ENCODE data around the gene CWC27.
"Not testable (repeated sequence)": the region's sequence is repeated elsewhere in the genome, so short reads cannot be mapped to it uniquely, and the experiment has no call there.

The CWC27 gene

DNA sequence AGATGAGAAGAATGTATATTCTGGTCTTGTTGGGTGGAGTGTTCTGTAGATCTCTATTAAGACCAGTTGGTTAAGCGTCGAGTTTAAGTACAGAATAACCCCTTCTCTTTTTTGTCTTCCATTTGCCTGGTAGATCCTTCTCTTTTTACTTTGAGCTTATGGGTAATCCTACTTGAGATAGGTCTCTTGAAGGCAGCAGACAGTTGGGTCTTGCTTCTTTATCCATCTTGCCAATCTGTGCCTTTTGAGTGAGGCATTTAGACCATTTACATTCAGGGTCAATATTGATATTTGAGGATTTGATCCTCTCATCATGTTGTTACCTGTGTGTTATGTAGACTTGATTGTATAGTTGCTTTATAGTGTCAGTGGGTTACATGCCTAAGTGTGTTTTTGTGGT is 152.7 kb downstream of the CWC27 start:
- Histone ChIP-seq H3K4me3 (replicated peaks; ENCODE audit: low read depth, low read length) (no peak overlapping the region), H3K36me3 (ENCODE audit: control insufficient read depth, insufficient read depth, low read length) (no peaks in the 10 kb centered on the region), H3K27me3 (replicated peaks; ENCODE audit: control insufficient read depth, insufficient read depth, low read length) (no peaks in the 10 kb centered on the region)
- TF ChIP-seq CTCF (IDR thresholded peaks at IDR 0.05; ENCODE audit: insufficient read depth, low read length, poor library complexity, severe bottlenecking), result no peak
- DNase-seq (ENCODE audit: extremely low read depth, insufficient read length), result no peak

- no peak for TF ChIP-seq CTCF (IDR thresholded peaks at IDR 0.05; ENCODE audit: insufficient read depth, low read length, poor library complexity, severe bottlenecking)
- Histone ChIP-seq H3K36me3 (ENCODE audit: control insufficient read depth, insufficient read depth, low read length) (no peaks in the 10 kb centered on the region), H3K27me3 (replicated peaks; ENCODE audit: control insufficient read depth, insufficient read depth, low read length) (no peaks in the 10 kb centered on the region), H3K4me3 (replicated peaks; ENCODE audit: low read depth, low read length) (no peak overlapping the region)
- no peak for DNase-seq (ENCODE audit: extremely low read depth, insufficient read length)
Measured at GRCh38 chr5:64923151-64923685, 154.5 kb downstream of the CWC27 start.

GRCh38 chr5:64925123-64925522 is 156.4 kb downstream of the CWC27 start:
- H3K4me3 ChIP-seq (replicated peaks; ENCODE audit: low read depth, low read length), result no peak overlapping the region
- H3K27me3 ChIP-seq (replicated peaks; ENCODE audit: control insufficient read depth, insufficient read depth, low read length), result no peaks in the 10 kb centered on the region
- DNase-seq (ENCODE audit: extremely low read depth, insufficient read length), result no peak
- TF ChIP-seq CTCF (IDR thresholded peaks at IDR 0.05; ENCODE audit: insufficient read depth, low read length, poor library complexity, severe bottlenecking), result no peak
- no peaks in the 10 kb centered on the region for H3K36me3 ChIP-seq (ENCODE audit: control insufficient read depth, insufficient read depth, low read length)

GRCh38 chr5:64929833-64930232 is 161.1 kb downstream of the CWC27 start:
- Histone ChIP-seq H3K36me3 (ENCODE audit: control insufficient read depth, insufficient read depth, low read length) (no peaks in the 10 kb centered on the region), H3K27me3 (replicated peaks; ENCODE audit: control insufficient read depth, insufficient read depth, low read length) (no peaks in the 10 kb centered on the region), H3K4me3 (replicated peaks; ENCODE audit: low read depth, low read length) (no peak overlapping the region)
- no peak for TF ChIP-seq CTCF (IDR thresholded peaks at IDR 0.05; ENCODE audit: insufficient read depth, low read length, poor library complexity, severe bottlenecking)
- DNase-seq (ENCODE audit: extremely low read depth, insufficient read length), result no peak

- TF ChIP-seq CTCF (IDR thresholded peaks at IDR 0.05; ENCODE audit: insufficient read depth, low read length, poor library complexity, severe bottlenecking), result no peak
- no peak for DNase-seq (ENCODE audit: extremely low read depth, insufficient read length)
- Histone ChIP-seq H3K27me3 (replicated peaks; ENCODE audit: control insufficient read depth, insufficient read depth, low read length) (no peaks in the 10 kb centered on the region), H3K4me3 (replicated peaks; ENCODE audit: low read depth, low read length) (no peak overlapping the region), H3K36me3 (ENCODE audit: control insufficient read depth, insufficient read depth, low read length) (no peaks in the 10 kb centered on the region)
Measured at GRCh38 chr5:64930672-64931318, 162.1 kb downstream of the CWC27 start.

- DNase-seq (ENCODE audit: extremely low read depth, insufficient read length); H3K36me3 ChIP-seq (ENCODE audit: control insufficient read depth, insufficient read depth, low read length); H3K27me3 ChIP-seq (replicated peaks; ENCODE audit: control insufficient read depth, insufficient read depth, low read length); H3K4me3 ChIP-seq (replicated peaks; ENCODE audit: low read depth, low read length): not testable (repeated sequence)
Measured at GRCh38 chr5:64939422-64939771, 170.7 kb downstream of the CWC27 start.
